Activated naive CD8-positive, alpha-beta T cell treated with anti-CD3 and anti-CD28 coated beads, Interleukin-2, amount 50 U/mL, for 24 hours (primary cell): ENCODE measurements around the gene ZBTB7B.

Experiments
- ATAC-seq: fragments of 150-1000 bp; cut with Tn5 transposase; one replicate; pipeline ENCODE4 v1.10.0; 2021
- DNase-seq: peaks from one replicate; pipeline ENCODE4 v3.0.0; 2021
- H3K27ac Mint-ChIP-seq: one replicate; pipeline ENCODE4 v1.8.0; 2021; ENCODE audit warnings: mild to moderate bottlenecking, mixed read lengths
- H3K27me3 Mint-ChIP-seq: one replicate; pipeline ENCODE4 v1.8.0; 2021; ENCODE audit warnings: mixed read lengths
- H3K36me3 Mint-ChIP-seq: one replicate; pipeline ENCODE4 v1.8.0; 2021; ENCODE audit warnings: low read depth, mixed read lengths
- H3K4me1 Mint-ChIP-seq: one replicate; pipeline ENCODE4 v1.8.0; 2021; ENCODE audit warnings: mixed read lengths
- H3K4me3 Mint-ChIP-seq: one replicate; pipeline ENCODE4 v1.8.0; 2021; ENCODE audit warnings: mild to moderate bottlenecking, moderate library complexity, mixed read lengths
- H3K9me3 Mint-ChIP-seq: one replicate; pipeline ENCODE4 v1.8.0; 2021; ENCODE audit warnings: mixed read lengths

The ZBTB7B gene

GRCh38 chr1:155019377-155020245 lies 17.0 kb downstream of the ZBTB7B start:
- Mint-ChIP-seq H3K4me3 (no peak overlapping the region), H3K27me3 (no peaks in the 10 kb centered on the region), H3K9me3 (no peaks in the 10 kb centered on the region), H3K4me1 (peaks cover 37% of the 10 kb centered on the region), H3K36me3 (no peaks in the 10 kb centered on the region), H3K27ac (peak overlapping the region; percentile 9)
- ATAC-seq (no peak), DNase-seq (no peak)

- Mint-ChIP-seq H3K27ac (no peak overlapping the region), H3K27me3 (no peaks in the 10 kb centered on the region), H3K9me3 (no peaks in the 10 kb centered on the region), H3K4me3 (no peak overlapping the region), H3K4me1 (peaks cover 23% of the 10 kb centered on the region), H3K36me3 (no peaks in the 10 kb centered on the region)
- no peak for ATAC-seq
- no peak for DNase-seq
Measured at GRCh38 chr1:155022136-155022926, 19.7 kb downstream of the ZBTB7B start.

- no peak for DNase-seq
- no peak for ATAC-seq
- Mint-ChIP-seq H3K27me3 (no peaks in the 10 kb centered on the region), H3K9me3 (no peaks in the 10 kb centered on the region), H3K27ac (no peak overlapping the region), H3K4me1 (peaks cover 18% of the 10 kb centered on the region), H3K4me3 (no peak overlapping the region), H3K36me3 (no peaks in the 10 kb centered on the region)
Measured at GRCh38 chr1:155022927-155023236, 20.3 kb downstream of the ZBTB7B start.

- ATAC-seq, result no peak
- H3K9me3 Mint-ChIP-seq, result no peaks in the 10 kb centered on the region
- no peaks in the 10 kb centered on the region for H3K36me3 Mint-ChIP-seq
- no peak overlapping the region for H3K27ac Mint-ChIP-seq
- DNase-seq, result no peak
- H3K27me3 Mint-ChIP-seq, result no peaks in the 10 kb centered on the region
- no peak overlapping the region for H3K4me3 Mint-ChIP-seq
- H3K4me1 Mint-ChIP-seq, result peaks cover 13% of the 10 kb centered on the region
Measured at GRCh38 chr1:155023627-155024026, 21.0 kb downstream of the ZBTB7B start.

- no peaks in the 10 kb centered on the region for H3K36me3 Mint-ChIP-seq
- no peaks in the 10 kb centered on the region for H3K27me3 Mint-ChIP-seq
- H3K4me3 Mint-ChIP-seq, result no peak overlapping the region
- no peak for ATAC-seq
- no peak for DNase-seq
- H3K9me3 Mint-ChIP-seq, result no peaks in the 10 kb centered on the region
- H3K4me1 Mint-ChIP-seq, result peaks cover 8% of the 10 kb centered on the region
- H3K27ac Mint-ChIP-seq, result no peak overlapping the region
Measured at GRCh38 chr1:155024315-155024714, 21.7 kb downstream of the ZBTB7B start.

- Mint-ChIP-seq H3K27ac (no peak overlapping the region), H3K9me3 (no peaks in the 10 kb centered on the region), H3K36me3 (no peaks in the 10 kb centered on the region), H3K4me1 (no peaks in the 10 kb centered on the region), H3K4me3 (no peak overlapping the region), H3K27me3 (no peaks in the 10 kb centered on the region)
- no peak for ATAC-seq
- no peak for DNase-seq
Measured at GRCh38 chr1:155026154-155026553, 23.6 kb downstream of the ZBTB7B start.

GRCh38 chr1:155026588-155026987 lies 24.0 kb downstream of the ZBTB7B start:
- DNase-seq (no peak), ATAC-seq (peak; percentile 34)
- no peaks in the 10 kb centered on the region for H3K27me3 Mint-ChIP-seq
- H3K4me1 Mint-ChIP-seq, result no peaks in the 10 kb centered on the region
- no peak overlapping the region for H3K4me3 Mint-ChIP-seq
- no peaks in the 10 kb centered on the region for H3K36me3 Mint-ChIP-seq
- no peak overlapping the region for H3K27ac Mint-ChIP-seq
- no peaks in the 10 kb centered on the region for H3K9me3 Mint-ChIP-seq

GRCh38 chr1:155029513-155030242 lies 27.1 kb downstream of the ZBTB7B start:
- Mint-ChIP-seq H3K4me3 (no peak overlapping the region), H3K4me1 (no peaks in the 10 kb centered on the region), H3K9me3 (no peaks in the 10 kb centered on the region), H3K27ac (no peak overlapping the region), H3K36me3 (no peaks in the 10 kb centered on the region), H3K27me3 (peaks cover 4% of the 10 kb centered on the region)
- ATAC-seq (no peak), DNase-seq (no peak)

- ATAC-seq (no peak), DNase-seq (no peak)
- H3K4me1 Mint-ChIP-seq, result no peaks in the 10 kb centered on the region
- peaks cover 4% of the 10 kb centered on the region for H3K27me3 Mint-ChIP-seq
- H3K36me3 Mint-ChIP-seq, result no peaks in the 10 kb centered on the region
- H3K27ac Mint-ChIP-seq, result no peak overlapping the region
- H3K4me3 Mint-ChIP-seq, result no peak overlapping the region
- H3K9me3 Mint-ChIP-seq, result no peaks in the 10 kb centered on the region
Measured at GRCh38 chr1:155030243-155030795, 27.7 kb downstream of the ZBTB7B start.

GRCh38 chr1:155030899-155031298 lies 28.3 kb downstream of the ZBTB7B start:
- Mint-ChIP-seq H3K27me3 (peaks cover 4% of the 10 kb centered on the region), H3K36me3 (no peaks in the 10 kb centered on the region), H3K4me1 (no peaks in the 10 kb centered on the region), H3K9me3 (no peaks in the 10 kb centered on the region), H3K4me3 (no peak overlapping the region), H3K27ac (no peak overlapping the region)
- DNase-seq (no peak), ATAC-seq (no peak)

- peaks cover 4% of the 10 kb centered on the region for H3K27me3 Mint-ChIP-seq
Measured at GRCh38 chr1:155032886-155033285, 30.3 kb downstream of the ZBTB7B start.

GRCh38 chr1:155033524-155033923 lies 30.9 kb downstream of the ZBTB7B start, which contains the start of the genes DCST1 and DCST2:
Gene DCST1 (plus strand): TSS chr1:155033824. CDS start chr1:155034037, 213 bp downstream.
Gene DCST2 (minus strand): TSS chr1:155033781. CDS start chr1:155033701, 80 bp downstream.
- no peak for ATAC-seq
- DNase-seq, result no peak
- H3K27me3 Mint-ChIP-seq, result peaks cover 4% of the 10 kb centered on the region
- H3K9me3 Mint-ChIP-seq, result no peaks in the 10 kb centered on the region
- H3K4me1 Mint-ChIP-seq, result peaks cover 1% of the 10 kb centered on the region
- H3K4me3 Mint-ChIP-seq, result no peak within 1 kb of the TSS
- no peak within 1 kb of the TSS for H3K27ac Mint-ChIP-seq
- H3K36me3 Mint-ChIP-seq, result no peaks in the 10 kb centered on the region

More at GRCh38 chr1:155032886-155033285, 30.3 kb downstream of the ZBTB7B start:
- Mint-ChIP-seq H3K27ac (no peak overlapping the region), H3K4me3 (no peak overlapping the region), H3K9me3 (no peaks in the 10 kb centered on the region), H3K4me1 (peaks cover 1% of the 10 kb centered on the region), H3K36me3 (no peaks in the 10 kb centered on the region)
- ATAC-seq (no peak), DNase-seq (no peak)

- H3K36me3 Mint-ChIP-seq, result no peaks in the 10 kb centered on the region
- peaks cover 1% of the 10 kb centered on the region for H3K4me1 Mint-ChIP-seq
- H3K9me3 Mint-ChIP-seq, result no peaks in the 10 kb centered on the region
- H3K4me3 Mint-ChIP-seq, result no peak overlapping the region
- H3K27ac Mint-ChIP-seq, result no peak overlapping the region
- no peak for ATAC-seq
- DNase-seq, result no peak
- peaks cover 4% of the 10 kb centered on the region for H3K27me3 Mint-ChIP-seq
Measured at GRCh38 chr1:155034318-155035208, 32.0 kb downstream of the ZBTB7B start.
